K562 (cell line): ENCODE measurements around the gene EHBP1. TPM values are rescaled to one million over a fixed set of nuclear protein-coding genes. Genes with fewer than 3 reads are reported as not detected.

ENCODE experiments used
- ATAC-seq: fragments of 200-7000 bp; cut with Tn5 transposase; 3 replicates; pipeline ENCODE4 v1.9.1; 2020; ENCODE audit warnings: moderate library complexity
- BruUV-seq: library from RNA; stranded (reverse); fragments of 400-500 nt; replicated peaks from 2 replicates; lab custom pipeline; 2021; lab: Mats Ljungman, UMichigan
- CTCF ChIA-PET: fragments of 300-600 bp; formaldehyde crosslinking; extraction: SDS; loops from one replicate; lab custom pipeline; 2021; ENCODE audit warnings: low intra/inter-chr PET ratio; lab: Yijun Ruan, JAX
- POLR2A ChIA-PET: fragments of 300-600, 350-650 bp; sonication (Branson Sonifier 250); formaldehyde crosslinking; extraction: SDS; loops from one replicate; lab custom pipeline; 2021; ENCODE audit warnings: antibody characterized with exemption, inconsistent platforms; lab: Yijun Ruan, JAX
- DNase-seq, 4 experiments: peaks; one replicate each; pipeline versions ENCODE4 v3.0.0 to v3.0.0-alpha.2; 2011 to 2018; ENCODE audit warnings: low spot score in 3 of 4, mixed read lengths in 3 of 4; ENCODE audit errors: extremely low read depth in 1 of 4
- FAIRE-seq: peaks from 2 replicates; lab custom pipeline; 2011; peaks lifted over from hg19 to GRCh38; lab: Jason Lieb, UNC
- H2AFZ ChIP-seq: 2 replicates; pipeline ENCODE4 v1.6.0; 2011; ENCODE audit warnings: low read depth, low read length, control low read depth, inconsistent platforms
- H3K27ac ChIP-seq: fragments of 200-600 bp; 3 replicates; pipeline ENCODE4 v1.8.0; 2011; ENCODE audit warnings: low read depth, mild to moderate bottlenecking, control low read depth, inconsistent platforms, low read length, moderate library complexity, mixed read lengths; ENCODE audit errors: extremely low read depth
- H3K27me3 ChIP-seq, 2 experiments: fragments of 300-600 bp in 1 of 2; 2 replicates in 1 of 2; 3 replicates in 1 of 2; pipeline versions ENCODE4 v1.6.0 to v1.8.0; 2011; ENCODE audit warnings: inconsistent platforms in 2 of 2, low read length in 2 of 2, mild to moderate bottlenecking in 1 of 2, mixed read lengths in 1 of 2, moderate library complexity in 1 of 2; ENCODE audit not compliant: control insufficient read depth in 2 of 2, insufficient read depth in 2 of 2
- H3K36me3 ChIP-seq: fragments of 300-600 bp; 3 replicates; pipeline ENCODE4 v1.8.0; 2011; ENCODE audit warnings: mild to moderate bottlenecking, low read length, inconsistent platforms; ENCODE audit not compliant: control insufficient read depth, insufficient read depth
- H3K4me1 ChIP-seq, 2 experiments: fragments of 200-600 bp in 1 of 2; replicated peaks in 1 of 2; 2 replicates in 1 of 2; 3 replicates in 1 of 2; pipeline versions ENCODE4 v1.5.1 to v1.8.0; 2011; ENCODE audit warnings: inconsistent platforms in 2 of 2, low read length in 2 of 2, mild to moderate bottlenecking in 1 of 2, mixed read lengths in 1 of 2, moderate library complexity in 1 of 2; ENCODE audit not compliant: control insufficient read depth in 2 of 2, insufficient read depth in 2 of 2
- H3K4me2 ChIP-seq: 2 replicates; pipeline ENCODE4 v1.6.1; 2011; ENCODE audit warnings: low read length, control low read depth, inconsistent platforms, mixed read lengths; ENCODE audit not compliant: insufficient read depth
- H3K4me3 ChIP-seq: fragments of 200-600 bp; sonication (generic), shearing (Covaris generic); 2 replicates; pipeline ENCODE4 v1.5.1; 2016; ENCODE audit warnings: control low read depth, inconsistent platforms
- H3K79me2 ChIP-seq: fragments of 200-600 bp; 3 replicates; pipeline ENCODE4 v1.8.0; 2011; ENCODE audit warnings: low read length, inconsistent platforms; ENCODE audit not compliant: control insufficient read depth, insufficient read depth
- H3K9ac ChIP-seq, 2 experiments: 2 replicates each; pipeline versions ENCODE4 v1.6.0 to v1.6.1; 2011; ENCODE audit warnings: low read depth in 2 of 2, low read length in 2 of 2, control low read depth in 1 of 2, inconsistent platforms in 1 of 2, mild to moderate bottlenecking in 1 of 2, mixed read lengths in 1 of 2; ENCODE audit not compliant: insufficient read depth in 1 of 2
- H3K9me1 ChIP-seq: one replicate; pipeline ENCODE4 v1.6.0; 2011; ENCODE audit warnings: inconsistent platforms, mild to moderate bottlenecking, low read length, moderate library complexity; ENCODE audit not compliant: control insufficient read depth, insufficient read depth
- H3K9me3 ChIP-seq: replicated peaks from 2 replicates; pipeline ENCODE4 v1.5.1; 2011; ENCODE audit warnings: low read depth, low read length, inconsistent platforms; ENCODE audit not compliant: control insufficient read depth, insufficient read depth
- H4K20me1 ChIP-seq: replicated peaks from 2 replicates; pipeline ENCODE4 v1.6.1; 2011; ENCODE audit warnings: low read length, inconsistent platforms, mixed read lengths; ENCODE audit not compliant: control insufficient read depth, insufficient read depth
- C11orf30 ChIP-seq: fragments of 450-650 bp; IDR thresholded peaks from 2 replicates; pipeline ENCODE4 v1.6.1; 2016; ENCODE audit warnings: low read depth, mild to moderate bottlenecking
- FOXA1 ChIP-seq: fragments of 450-650 bp; IDR thresholded peaks from 2 replicates; pipeline ENCODE4 v1.6.1; 2016; ENCODE audit warnings: mild to moderate bottlenecking, borderline replicate concordance
- MAFF ChIP-seq: IDR thresholded peaks from 2 replicates; pipeline ENCODE4 v1.6.1; 2012; ENCODE audit warnings: low read length, improper control_type of control experiment
- TCF7 ChIP-seq: sonication (generic); IDR thresholded peaks from 2 replicates; pipeline ENCODE4 v1.6.1; 2016; ENCODE audit warnings: antibody characterized with exemption, borderline replicate concordance
- TOE1 ChIP-seq, 2 experiments: fragments of 450-650 bp in 1 of 2; sonication (generic) in 1 of 2; formaldehyde crosslinking in 1 of 2; IDR thresholded peaks; 2 replicates each; pipeline versions ENCODE4 v1.7.1 to v1.8.0; 2016 to 2022; ENCODE audit warnings: borderline replicate concordance in 2 of 2, mild to moderate bottlenecking in 2 of 2, antibody characterized with exemption in 1 of 2, inconsistent platforms in 1 of 2, low read depth in 1 of 2, missing genetic modification reagents in 1 of 2, moderate library complexity in 1 of 2
- ZKSCAN8 ChIP-seq: fragments of 200-800 bp; sonication (Bioruptor generic); IDR thresholded peaks from 2 replicates; pipeline ENCODE4 v1.6.1; 2016; ENCODE audit warnings: missing genetic modification characterization, missing compliant biosample characterization
- ZNF23 ChIP-seq: fragments of 250-450 bp; sonication (Bioruptor Pico); IDR thresholded peaks from 2 replicates; pipeline ENCODE4 v1.4.0; 2020; ENCODE audit warnings: mild to moderate bottlenecking
- ZNF316 ChIP-seq: fragments of 450-650 bp; IDR thresholded peaks from 2 replicates; pipeline ENCODE4 v1.6.1; 2016
- WGBS: fragments of 100-300 bp; shearing (Covaris generic); methylation state at CpG from one replicate; pipeline ENCODE4 v1.1.6; 2016; ENCODE audit warnings: low coverage, mixed read lengths; ENCODE audit not compliant: insufficient coverage; ENCODE audit errors: missing lambda C conversion rate; 5-methylcytosine and 5-hydroxymethylcytosine counted together
- in situ Hi-C: fragments of 300-500 bp; cut with MboI; formaldehyde crosslinking; loops from 4 replicates; pipeline ENCODE4 v1.15.0; 2018; ENCODE audit warnings: inconsistent platforms, mixed read lengths
- intact Hi-C: fragments of 100-400 bp; cut with micrococcal nuclease; formaldehyde crosslinking; loops from 2 replicates; pipeline ENCODE4 v1.14.2; 2022
- polyA plus RNA-seq, 8 experiments: library from polyadenylated mRNA; depleted of rRNA in 4 of 8; stranded (reverse) in 5 of 8; unstranded in 3 of 8; fragments of >200 nt; fragmentation: Nextera tagmentation in 2 of 8; fragmentation: Illumina TruSeq in 1 of 8; extraction: Ambion mirVana in 2 of 8; extraction: Trizol in 1 of 8; gene quantifications; 2 replicates each; pipeline versions ENCODE4 v1.2.1 to v1.2.3, GENCODE V29; 2011 to 2014; ENCODE audit warnings: inconsistent platforms in 1 of 8, missing spikeins in 1 of 8
- total RNA-seq, 7 experiments: library from RNA; depleted of rRNA in 6 of 7; stranded (reverse); fragments of >200 nt in 6 of 7; fragmentation: Illumina TruSeq in 2 of 7; extraction: Trizol in 2 of 7; gene quantifications; 2 replicates each; pipeline versions ENCODE4 v1.2.1 to v1.2.3, GENCODE V29; 2011 to 2021; ENCODE audit warnings: low replicate concordance in 1 of 7
- TF ChIP-seq, protein P1 (sequence below): sonication (generic); formaldehyde crosslinking; IDR thresholded peaks from 2 replicates; pipeline ENCODE4 v1.8.0; 2022; ENCODE audit warnings: mild to moderate bottlenecking, missing genetic modification reagents
- TF ChIP-seq, protein P2 (sequence below): fragments of 450-650 bp; formaldehyde crosslinking; conservative IDR thresholded peaks from 2 replicates; pipeline ENCODE4 v1.4.0; 2022; ENCODE audit warnings: mild to moderate bottlenecking, missing genetic modification characterization
- TF ChIP-seq, protein P3 (sequence below): sonication (generic); formaldehyde crosslinking; IDR thresholded peaks from 2 replicates; pipeline ENCODE4 v1.8.1; 2023; ENCODE audit warnings: mild to moderate bottlenecking, missing genetic modification reagents

The EHBP1 gene
- total and polyA plus RNA-seq, 9 of the 15 experiments (the other 6 are each of a cell fraction or from before 2014, with no cell fraction given) = 8.9 to 26.6 (median 19.3) TPM

DNA sequence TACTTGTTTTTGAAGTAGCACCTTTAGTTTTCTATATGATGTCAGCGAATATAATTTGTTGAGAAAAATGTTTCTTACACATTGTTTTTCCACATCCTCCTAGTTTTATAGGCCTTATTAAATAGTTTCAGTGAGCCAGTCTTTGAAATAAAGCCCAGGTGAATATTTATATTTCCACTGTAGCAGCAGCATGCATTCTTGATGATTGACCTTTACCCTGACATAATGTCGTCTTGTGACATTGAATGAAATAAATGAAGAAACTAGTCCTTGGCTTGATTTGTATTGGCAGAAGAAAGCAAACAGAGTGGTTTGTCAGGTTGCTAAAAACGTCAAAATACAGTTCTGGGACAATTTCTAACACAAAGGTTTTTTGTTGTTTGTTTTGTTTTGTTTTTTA lies 84.4 kb downstream of the EHBP1 start:
- POLR2A ChIA-PET = no interaction called here
- Histone ChIP-seq H4K20me1 (no peaks in the 10 kb centered on the region), H3K9ac (no peak overlapping the region), H3K36me3 (no peaks in the 10 kb centered on the region), H2AFZ (no peak overlapping the region), H3K9me1 (no peaks in the 10 kb centered on the region), H3K79me2 (no peaks in the 10 kb centered on the region), H3K27me3 (no peaks in the 10 kb centered on the region), H3K27ac (no peak overlapping the region), H3K9me3 (no peaks in the 10 kb centered on the region), H3K4me2 (no peak overlapping the region), H3K4me3 (no peak overlapping the region), H3K4me1 (no peaks in the 10 kb centered on the region)
- CTCF ChIA-PET = no interaction called here
- 50% methylated on average over 3 of the region's 3 CpGs for WGBS
- ATAC-seq = no peak
- DNase-seq = no peak
- no peak for TF ChIP-seq ZNF316
- TF ChIP-seq, all 486 proteins: peak for 0
- no peak for FAIRE-seq
- intact Hi-C loops = loop anchor here (10.0 kb wide), 2 partner anchors 145 to 505 kb away; no protein-coding TSS in a partner anchor
- in situ Hi-C loops = loop anchor here (10.0 kb wide), 1 partner anchor 395 kb away; no protein-coding TSS in a partner anchor
- no TSS peak for BruUV-seq

DNA sequence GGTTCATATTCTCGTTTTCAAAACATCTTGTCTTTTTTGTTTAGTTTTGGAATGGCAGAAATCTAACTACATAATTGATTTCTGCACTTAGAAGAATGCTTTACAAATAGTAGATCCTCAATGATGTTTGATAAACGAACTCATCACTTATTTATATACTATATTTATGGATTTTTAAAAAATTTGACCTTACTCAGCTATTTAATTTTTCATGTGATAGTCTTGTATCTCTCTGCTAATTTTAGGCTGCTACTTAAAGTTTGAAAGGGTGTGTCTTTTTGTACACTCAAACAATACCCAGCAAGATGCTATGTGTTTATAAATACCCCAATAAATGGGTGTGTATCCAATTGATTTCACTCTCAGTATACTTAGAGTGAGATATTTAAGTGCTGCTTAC lies 86.9 kb downstream of the EHBP1 start:
- 7% methylated on average over 2 of the region's 2 CpGs for WGBS
- H3K9ac ChIP-seq = no peak overlapping the region
- H3K4me3 ChIP-seq = no peak overlapping the region
- ChIA-PET POLR2A (interaction anchor here (1.0 kb wide), 1 partner anchor 21 kb away, joined by 3 read pairs; no protein-coding TSS in a partner anchor), CTCF (no interaction called here)
- intact Hi-C loops = loop anchor here (10.0 kb wide), 1 partner anchor 502 kb away; no protein-coding TSS in a partner anchor
- H3K9me1 ChIP-seq = no peaks in the 10 kb centered on the region
- no peaks in the 10 kb centered on the region for H3K27me3 ChIP-seq
- no peaks in the 10 kb centered on the region for H3K4me1 ChIP-seq
- DNase-seq = no peak
- no peaks in the 10 kb centered on the region for H3K36me3 ChIP-seq
- BruUV-seq = no TSS peak
- H3K9me3 ChIP-seq = no peaks in the 10 kb centered on the region
- no peak overlapping the region for H2AFZ ChIP-seq
- H3K27ac ChIP-seq = no peak overlapping the region
- in situ Hi-C loops = no loop called here
- no peaks in the 10 kb centered on the region for H3K79me2 ChIP-seq
- ATAC-seq = no peak
- H4K20me1 ChIP-seq = no peaks in the 10 kb centered on the region
- FAIRE-seq = no peak
- H3K4me2 ChIP-seq = no peak overlapping the region
- TF ChIP-seq, protein P1, sequence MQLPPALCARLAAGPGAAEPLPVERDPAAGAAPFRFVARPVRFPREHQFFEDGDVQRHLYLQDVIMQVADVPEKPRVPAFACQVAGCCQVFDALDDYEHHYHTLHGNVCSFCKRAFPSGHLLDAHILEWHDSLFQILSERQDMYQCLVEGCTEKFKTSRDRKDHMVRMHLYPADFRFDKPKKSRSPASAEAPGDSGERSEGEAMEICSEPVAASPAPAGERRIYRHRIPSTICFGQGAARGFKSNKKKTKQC (CRISPR knock-in tag) = no peak
- no peak for TF ChIP-seq TOE1 (IDR thresholded peaks at IDR 0.05; ENCODE audit: borderline replicate concordance)
- no peak for TF ChIP-seq TOE1 (CRISPR knock-in tag; IDR thresholded peaks at IDR 0.05; ENCODE audit: borderline replicate concordance, low read depth)
- no peak for TF ChIP-seq TCF7
- TF ChIP-seq ZKSCAN8 = no peak
- TF ChIP-seq, protein P2, sequence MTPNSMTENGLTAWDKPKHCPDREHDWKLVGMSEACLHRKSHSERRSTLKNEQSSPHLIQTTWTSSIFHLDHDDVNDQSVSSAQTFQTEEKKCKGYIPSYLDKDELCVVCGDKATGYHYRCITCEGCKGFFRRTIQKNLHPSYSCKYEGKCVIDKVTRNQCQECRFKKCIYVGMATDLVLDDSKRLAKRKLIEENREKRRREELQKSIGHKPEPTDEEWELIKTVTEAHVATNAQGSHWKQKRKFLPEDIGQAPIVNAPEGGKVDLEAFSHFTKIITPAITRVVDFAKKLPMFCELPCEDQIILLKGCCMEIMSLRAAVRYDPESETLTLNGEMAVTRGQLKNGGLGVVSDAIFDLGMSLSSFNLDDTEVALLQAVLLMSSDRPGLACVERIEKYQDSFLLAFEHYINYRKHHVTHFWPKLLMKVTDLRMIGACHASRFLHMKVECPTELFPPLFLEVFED (CRISPR knock-in tag) = no peak
- TF ChIP-seq ZNF23 (CRISPR knock-in tag) = no peak
- peak; percentile 47 for TF ChIP-seq C11orf30
- no peak for TF ChIP-seq FOXA1
- TF ChIP-seq MAFF = peak; percentile 41; the same call in 1 of the 2 replicates
- TF ChIP-seq, protein P3, sequence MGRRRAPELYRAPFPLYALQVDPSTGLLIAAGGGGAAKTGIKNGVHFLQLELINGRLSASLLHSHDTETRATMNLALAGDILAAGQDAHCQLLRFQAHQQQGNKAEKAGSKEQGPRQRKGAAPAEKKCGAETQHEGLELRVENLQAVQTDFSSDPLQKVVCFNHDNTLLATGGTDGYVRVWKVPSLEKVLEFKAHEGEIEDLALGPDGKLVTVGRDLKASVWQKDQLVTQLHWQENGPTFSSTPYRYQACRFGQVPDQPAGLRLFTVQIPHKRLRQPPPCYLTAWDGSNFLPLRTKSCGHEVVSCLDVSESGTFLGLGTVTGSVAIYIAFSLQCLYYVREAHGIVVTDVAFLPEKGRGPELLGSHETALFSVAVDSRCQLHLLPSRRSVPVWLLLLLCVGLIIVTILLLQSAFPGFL (CRISPR knock-in tag) = no peak
